GM18858 (cell line): Measurements from ENCODE around the gene FHAD1.
"Not testable (repeated sequence)": the region's sequence is repeated elsewhere in the genome, so short reads cannot be mapped to it uniquely, and the experiment has no call there.

Source experiments
- ATAC-seq: cut with Tn5 transposase; IDR thresholded peaks from one replicate; pipeline ENCODE4 v1.9.1; 2021; ENCODE audit not compliant: unreplicated experiment

Gene FHAD1

GRCh38 chr1:15303935-15304334, 56.9 kb downstream of the FHAD1 start:
- no peak for ATAC-seq

GRCh38 chr1:15304708-15305467, 57.9 kb downstream of the FHAD1 start:
- ATAC-seq: no peak

DNA sequence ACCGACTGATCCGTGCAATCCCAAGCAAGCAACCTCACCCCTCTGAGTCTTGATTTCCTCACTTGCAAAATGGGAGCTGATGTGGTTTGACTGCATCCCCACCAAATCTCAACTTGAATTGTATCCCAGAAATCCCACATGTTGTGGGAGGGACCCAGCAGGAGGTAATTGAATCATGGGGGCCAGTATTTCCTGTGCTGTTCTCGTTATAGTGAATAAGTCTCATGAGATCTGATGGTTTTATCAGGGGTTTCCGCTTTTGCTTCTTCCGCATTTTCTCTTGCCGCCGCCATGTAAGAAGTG, 58.4 kb downstream of the FHAD1 start:
- no peak for ATAC-seq

- ATAC-seq: not testable (repeated sequence)
These were observed 59.3 kb downstream of the FHAD1 start for GRCh38 chr1:15306352-15306751.

DNA sequence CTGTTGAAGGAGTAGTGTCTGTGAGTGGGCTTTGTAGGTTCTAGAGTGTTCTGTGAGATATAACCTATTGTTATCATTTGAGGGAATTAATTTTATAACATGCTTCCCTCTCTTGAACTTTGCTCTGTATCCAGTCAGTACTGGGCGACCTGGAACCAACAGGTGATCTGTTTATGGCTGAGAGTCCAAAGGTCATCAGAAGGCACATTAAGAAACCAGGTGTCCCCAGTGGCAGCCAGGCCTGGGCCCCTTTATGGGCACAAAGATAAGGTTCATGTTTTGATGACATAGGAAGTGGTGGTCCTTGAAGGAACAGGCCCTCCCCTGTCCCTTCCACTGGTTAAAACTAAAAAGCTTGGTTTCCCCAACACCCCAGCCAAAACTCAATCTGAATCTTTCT, 61.1 kb downstream of the FHAD1 start:
- ATAC-seq: no peak

- no peak for ATAC-seq
These were observed 61.6 kb downstream of the FHAD1 start for GRCh38 chr1:15308621-15309027.

GRCh38 chr1:15309687-15310086, 62.7 kb downstream of the FHAD1 start:
- no peak for ATAC-seq

DNA sequence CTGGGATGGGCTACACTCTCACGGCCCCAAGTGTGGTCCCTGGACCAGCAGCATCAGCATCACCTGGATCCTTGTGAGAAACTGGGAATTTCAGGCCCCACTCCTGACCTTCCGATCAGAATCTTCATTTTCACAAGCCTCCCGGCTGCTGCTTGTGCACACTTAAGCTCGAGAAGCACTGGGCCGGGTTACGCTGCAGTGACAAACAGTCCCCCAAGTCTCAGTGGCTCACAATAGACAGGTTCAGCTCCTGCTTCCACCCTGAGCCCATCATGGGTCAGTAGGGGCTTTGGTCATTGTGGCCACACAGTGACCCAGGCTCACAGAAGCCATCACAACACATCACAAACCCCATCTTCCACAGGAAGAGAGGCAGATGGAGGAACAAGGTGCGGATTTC, 63.5 kb downstream of the FHAD1 start:
- ATAC-seq: no peak

GRCh38 chr1:15311122-15311822, 64.2 kb downstream of the FHAD1 start:
- ATAC-seq: no peak

DNA sequence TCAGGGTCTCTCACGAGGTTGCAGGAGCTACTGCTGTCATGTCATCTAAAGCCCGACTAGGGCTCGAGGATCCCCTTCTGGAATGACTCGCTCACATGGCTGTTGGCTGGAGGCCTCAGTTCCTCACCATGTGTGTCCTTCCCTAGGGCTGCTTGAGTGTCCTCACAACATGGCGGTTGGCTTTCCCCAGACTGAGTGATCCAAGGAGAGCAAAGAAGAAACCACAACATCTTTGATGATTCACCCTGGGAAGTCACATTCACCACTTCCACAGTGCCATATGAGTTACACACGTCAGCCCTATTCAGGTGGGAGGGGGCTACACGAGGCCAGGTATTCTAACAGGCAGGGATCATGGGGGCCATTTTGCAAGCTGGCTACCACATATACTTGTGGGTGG, 64.9 kb downstream of the FHAD1 start:
- no peak for ATAC-seq

- no peak for ATAC-seq
These were observed 65.8 kb downstream of the FHAD1 start for GRCh38 chr1:15312626-15313411.

- ATAC-seq: no peak
These were observed 67.6 kb downstream of the FHAD1 start for GRCh38 chr1:15314328-15315281.

GRCh38 chr1:15315815-15316214, 68.8 kb downstream of the FHAD1 start:
- no peak for ATAC-seq

DNA sequence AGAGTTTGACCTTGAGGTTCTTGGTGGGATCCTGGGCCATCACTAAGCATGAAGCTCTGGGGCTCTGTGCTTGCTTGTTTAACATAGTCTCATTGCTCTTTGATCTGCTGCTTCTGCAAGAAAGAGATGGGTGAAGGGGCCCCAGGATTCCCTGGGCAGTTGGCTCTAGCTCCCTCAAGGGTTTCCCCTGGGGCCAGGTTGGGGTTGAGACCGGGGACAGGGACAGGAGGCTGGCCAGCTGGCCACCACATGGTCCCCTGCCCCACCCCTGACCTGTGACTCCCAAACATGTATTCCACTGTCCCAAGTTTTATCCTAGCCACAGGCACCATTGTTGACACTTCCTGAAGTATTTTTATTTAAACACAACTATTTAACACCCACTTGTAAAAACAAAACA, 69.5 kb downstream of the FHAD1 start:
- no peak for ATAC-seq

- no peak for ATAC-seq
These were observed 73.2 kb downstream of the FHAD1 start for GRCh38 chr1:15320267-15320666.

DNA sequence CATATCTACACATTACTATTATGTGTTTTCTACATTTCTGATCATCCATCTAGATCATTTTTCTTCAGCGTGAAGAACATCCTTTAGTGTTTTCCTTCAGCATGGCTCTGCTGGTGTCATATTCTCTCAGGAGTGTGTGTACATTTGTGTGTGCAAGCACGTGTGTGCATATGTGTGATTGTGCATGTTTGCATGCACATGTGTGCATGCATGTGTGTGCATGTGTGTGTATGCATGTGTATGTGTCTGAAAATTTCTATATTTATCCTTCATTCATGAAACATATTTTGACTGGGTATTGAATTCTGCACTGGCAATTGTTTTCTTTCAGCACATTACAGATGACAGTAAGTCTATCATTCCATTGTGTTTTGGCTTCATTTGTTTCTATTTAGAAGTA, 74.6 kb downstream of the FHAD1 start:
- ATAC-seq: no peak

GRCh38 chr1:15322648-15323350, 75.8 kb downstream of the FHAD1 start:
- ATAC-seq: no peak

DNA sequence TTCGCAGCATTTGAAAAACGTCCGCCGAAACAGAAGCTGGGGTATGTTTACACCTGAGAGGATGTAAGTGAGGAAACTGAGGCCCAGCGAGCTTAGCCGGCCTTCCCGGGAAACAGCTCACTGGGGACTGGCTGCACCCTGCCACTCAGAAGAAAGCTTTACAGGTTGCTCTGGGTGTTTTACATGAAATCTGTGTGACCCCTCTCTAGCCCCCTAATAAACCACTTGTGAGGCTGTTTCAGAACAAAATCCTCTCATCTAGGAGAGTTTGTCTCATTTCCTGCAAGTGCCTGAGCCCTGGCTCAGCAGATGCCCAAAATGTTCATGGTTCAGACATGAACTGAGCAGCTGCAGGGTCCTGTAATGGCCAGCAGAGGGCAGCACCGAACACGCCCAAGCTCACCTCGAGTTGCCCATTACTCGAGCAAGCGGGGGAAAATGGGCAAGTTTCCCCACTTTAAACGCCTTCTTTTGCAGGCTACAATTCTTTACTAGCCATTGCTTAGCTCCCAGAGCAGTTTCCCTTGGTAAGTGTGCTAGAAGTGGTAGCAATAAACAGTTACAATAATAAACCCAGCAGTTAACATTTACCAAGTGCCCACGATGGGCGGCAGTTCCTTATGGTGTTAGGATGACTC, 76.4 kb downstream of the FHAD1 start:
- no peak for ATAC-seq

GRCh38 chr1:15323989-15324868, 77.2 kb downstream of the FHAD1 start:
- ATAC-seq: no peak
